Neural progenitor cell (in vitro differentiated cells): Measurements from ENCODE around the gene SATB2. TPM values are rescaled to one million over a fixed set of nuclear protein-coding genes. Genes with fewer than 3 reads are reported as not detected.

Experiments used
- DNase-seq: peaks from one replicate; pipeline ENCODE4 v3.0.0-alpha.2; 2016; ENCODE audit warnings: low spot score
- H2AFZ ChIP-seq: fragments of 200-600 bp; sonication (generic); replicated peaks from 2 replicates; pipeline ENCODE4 v1.6.1; 2016; ENCODE audit warnings: antibody characterized with exemption
- H3F3A ChIP-seq: fragments of 200-600 bp; sonication (generic); 2 replicates; pipeline ENCODE4 v1.6.1; 2016; ENCODE audit warnings: antibody characterized with exemption, low read depth
- H3K27ac ChIP-seq: fragments of 200-600 bp; sonication (generic); 2 replicates; pipeline ENCODE4 v1.5.1; 2016; ENCODE audit warnings: mild to moderate bottlenecking
- H3K27me3 ChIP-seq: fragments of 200-600 bp; sonication (generic); 2 replicates; pipeline ENCODE4 v1.6.1; 2016; ENCODE audit warnings: mild to moderate bottlenecking, moderate library complexity
- H3K36me3 ChIP-seq: fragments of 200-600 bp; sonication (generic); 2 replicates; pipeline ENCODE4 v1.5.1; 2016
- H3K4me1 ChIP-seq: fragments of 200-600 bp; sonication (generic); 2 replicates; pipeline ENCODE4 v1.6.1; 2016; ENCODE audit warnings: mixed run types
- H3K4me2 ChIP-seq: fragments of 200-600 bp; sonication (generic); 2 replicates; pipeline ENCODE4 v1.6.1; 2016
- H3K4me3 ChIP-seq: fragments of 200-600 bp; sonication (generic); 2 replicates; pipeline ENCODE4 v1.5.1; 2016
- H3K79me2 ChIP-seq: fragments of 200-600 bp; sonication (generic); 2 replicates; pipeline ENCODE4 v1.6.1; 2016; ENCODE audit warnings: low read depth
- H3K9ac ChIP-seq: fragments of 200-600 bp; sonication (generic); 2 replicates; pipeline ENCODE4 v1.6.1; 2016
- H3K9me3 ChIP-seq: fragments of 200-600 bp; sonication (generic); 2 replicates; pipeline ENCODE4 v1.5.1; 2016; ENCODE audit warnings: low read depth
- H4K20me1 ChIP-seq: fragments of 200-600 bp; sonication (generic); 2 replicates; pipeline ENCODE4 v1.6.1; 2016; ENCODE audit warnings: low read depth
- H3K27ac Mint-ChIP-seq: 3 replicates; pipeline ENCODE4 v1.8.0; 2021; ENCODE audit warnings: mixed read lengths
- H3K27me3 Mint-ChIP-seq: 2 replicates; pipeline ENCODE4 v1.8.0; 2022; ENCODE audit warnings: low read depth, mild to moderate bottlenecking, inconsistent platforms, moderate library complexity, mixed read lengths; ENCODE audit not compliant: insufficient read depth
- H3K36me3 Mint-ChIP-seq: 3 replicates; pipeline ENCODE4 v1.8.0; 2021; ENCODE audit warnings: mixed read lengths
- H3K4me1 Mint-ChIP-seq: 3 replicates; pipeline ENCODE4 v1.8.0; 2021; ENCODE audit warnings: mixed read lengths
- H3K4me3 Mint-ChIP-seq: 3 replicates; pipeline ENCODE4 v1.8.0; 2021; ENCODE audit warnings: mild to moderate bottlenecking, moderate library complexity, mixed read lengths
- H3K9me3 Mint-ChIP-seq: 3 replicates; pipeline ENCODE4 v1.8.0; 2020; ENCODE audit warnings: mixed read lengths
- EZH2 ChIP-seq: fragments of 200-600 bp; sonication (generic); IDR thresholded peaks from 2 replicates; pipeline ENCODE4 v1.6.1; 2017; ENCODE audit warnings: antibody characterized with exemption, mild to moderate bottlenecking, moderate library complexity
- EZH2phosphoT487 ChIP-seq: fragments of 200-600 bp; sonication (generic); IDR thresholded peaks from 2 replicates; pipeline ENCODE4 v1.6.1; 2017; ENCODE audit warnings: antibody characterized with exemption
- total RNA-seq: library from RNA; depleted of rRNA; stranded (reverse); fragments of >200 nt; gene quantifications from 2 replicates; pipeline ENCODE4 v1.2.3, GENCODE V29; 2015; ENCODE audit warnings: low replicate concordance
- TF ChIP-seq, protein P1 (sequence below): fragments of 200-600 bp; sonication (generic); IDR thresholded peaks from 2 replicates; pipeline ENCODE4 v1.5.1; 2017; ENCODE audit warnings: antibody characterized with exemption, mild to moderate bottlenecking

Gene SATB2
- total RNA-seq, 1 donor from 2014 or later: 3.7 TPM

DNA sequence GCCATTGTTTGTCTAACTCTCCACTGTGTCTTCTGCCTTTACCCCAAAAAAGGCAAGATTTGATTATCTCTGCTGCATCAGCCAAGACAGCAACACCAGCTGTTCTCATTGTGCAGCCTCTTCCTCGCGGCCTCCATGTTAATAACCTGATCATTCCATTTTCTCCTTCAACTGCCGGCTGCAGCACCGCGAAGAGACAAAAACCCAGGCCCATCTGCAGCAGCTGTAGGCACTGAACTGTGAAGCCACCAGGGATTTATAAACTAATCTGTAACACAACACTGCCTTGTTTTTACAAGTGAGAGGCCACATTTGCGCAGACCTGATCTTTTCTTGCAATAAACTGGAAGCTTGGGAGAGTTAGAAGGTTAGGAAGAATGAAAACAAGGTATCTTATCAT, 147.8 kb downstream of the SATB2 start:
- no peak overlapping the region for H3K4me3 ChIP-seq
- H3K27ac ChIP-seq: no peak overlapping the region
- peaks cover 3% of the 10 kb centered on the region for H3K27me3 Mint-ChIP-seq

DNA sequence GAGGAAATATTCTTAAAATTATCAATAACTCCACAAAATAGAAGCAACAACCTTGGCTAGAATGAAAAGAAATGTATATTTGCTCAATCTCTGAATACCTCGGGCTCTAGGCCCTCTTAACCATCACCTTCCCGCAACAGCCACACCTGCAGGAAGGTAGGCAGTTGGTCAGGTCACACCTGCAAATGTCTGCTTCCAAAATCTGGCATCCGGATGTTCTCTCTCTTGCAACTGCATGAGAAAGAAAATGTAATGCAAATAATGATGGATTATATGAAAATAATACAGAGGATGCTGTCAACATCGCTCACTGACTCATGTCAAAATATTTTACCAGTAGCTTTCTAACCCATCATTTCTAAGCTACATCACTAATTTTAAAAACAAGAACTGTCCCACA, 148.3 kb downstream of the SATB2 start:
- H3K4me2 ChIP-seq: no peak overlapping the region
- no peaks in the 10 kb centered on the region for H3F3A ChIP-seq
- Mint-ChIP-seq H3K4me1 (peaks cover 29% of the 10 kb centered on the region), H3K4me3 (no peak overlapping the region), H3K27ac (peak overlapping the region; percentile 86), H3K9me3 (no peaks in the 10 kb centered on the region), H3K27me3 (peaks cover 3% of the 10 kb centered on the region), H3K36me3 (no peaks in the 10 kb centered on the region)
- TF ChIP-seq, protein P1, sequence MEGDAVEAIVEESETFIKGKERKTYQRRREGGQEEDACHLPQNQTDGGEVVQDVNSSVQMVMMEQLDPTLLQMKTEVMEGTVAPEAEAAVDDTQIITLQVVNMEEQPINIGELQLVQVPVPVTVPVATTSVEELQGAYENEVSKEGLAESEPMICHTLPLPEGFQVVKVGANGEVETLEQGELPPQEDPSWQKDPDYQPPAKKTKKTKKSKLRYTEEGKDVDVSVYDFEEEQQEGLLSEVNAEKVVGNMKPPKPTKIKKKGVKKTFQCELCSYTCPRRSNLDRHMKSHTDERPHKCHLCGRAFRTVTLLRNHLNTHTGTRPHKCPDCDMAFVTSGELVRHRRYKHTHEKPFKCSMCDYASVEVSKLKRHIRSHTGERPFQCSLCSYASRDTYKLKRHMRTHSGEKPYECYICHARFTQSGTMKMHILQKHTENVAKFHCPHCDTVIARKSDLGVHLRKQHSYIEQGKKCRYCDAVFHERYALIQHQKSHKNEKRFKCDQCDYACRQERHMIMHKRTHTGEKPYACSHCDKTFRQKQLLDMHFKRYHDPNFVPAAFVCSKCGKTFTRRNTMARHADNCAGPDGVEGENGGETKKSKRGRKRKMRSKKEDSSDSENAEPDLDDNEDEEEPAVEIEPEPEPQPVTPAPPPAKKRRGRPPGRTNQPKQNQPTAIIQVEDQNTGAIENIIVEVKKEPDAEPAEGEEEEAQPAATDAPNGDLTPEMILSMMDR: no peak
- TF ChIP-seq EZH2: no peak
- no peak for TF ChIP-seq EZH2phosphoT487
- H3K9me3 ChIP-seq: no peaks in the 10 kb centered on the region
- H3K9ac ChIP-seq: no peak overlapping the region
- no peaks in the 10 kb centered on the region for H3K27me3 ChIP-seq
- peaks cover 5% of the 10 kb centered on the region for H3K4me1 ChIP-seq
- no peak overlapping the region for H3K4me3 ChIP-seq
- no peak overlapping the region for H3K27ac ChIP-seq
- H3K79me2 ChIP-seq: no peaks in the 10 kb centered on the region
- no peak for DNase-seq
- peaks cover 4% of the 10 kb centered on the region for H4K20me1 ChIP-seq
- no peak overlapping the region for H2AFZ ChIP-seq
- H3K36me3 ChIP-seq: no peaks in the 10 kb centered on the region

More for the DNA sequence above, 147.8 kb downstream of the SATB2 start:
- Mint-ChIP-seq H3K4me1 (peaks cover 29% of the 10 kb centered on the region), H3K4me3 (no peak overlapping the region), H3K9me3 (no peaks in the 10 kb centered on the region), H3K27ac (peak overlapping the region; percentile 86), H3K36me3 (no peaks in the 10 kb centered on the region)
- H3K9me3 ChIP-seq: no peaks in the 10 kb centered on the region
- TF ChIP-seq EZH2phosphoT487 (no peak), EZH2 (no peak)
- TF ChIP-seq, protein P1: no peak
- H3K27me3 ChIP-seq: no peaks in the 10 kb centered on the region
- no peak overlapping the region for H3K9ac ChIP-seq
- DNase-seq: peak; percentile 68
- peaks cover 5% of the 10 kb centered on the region for H3K4me1 ChIP-seq
- H3F3A ChIP-seq: no peaks in the 10 kb centered on the region
- H3K4me2 ChIP-seq: peak overlapping the region; percentile 24
- H2AFZ ChIP-seq: no peak overlapping the region
- H4K20me1 ChIP-seq: peaks cover 4% of the 10 kb centered on the region
- H3K36me3 ChIP-seq: no peaks in the 10 kb centered on the region
- H3K79me2 ChIP-seq: no peaks in the 10 kb centered on the region

DNA sequence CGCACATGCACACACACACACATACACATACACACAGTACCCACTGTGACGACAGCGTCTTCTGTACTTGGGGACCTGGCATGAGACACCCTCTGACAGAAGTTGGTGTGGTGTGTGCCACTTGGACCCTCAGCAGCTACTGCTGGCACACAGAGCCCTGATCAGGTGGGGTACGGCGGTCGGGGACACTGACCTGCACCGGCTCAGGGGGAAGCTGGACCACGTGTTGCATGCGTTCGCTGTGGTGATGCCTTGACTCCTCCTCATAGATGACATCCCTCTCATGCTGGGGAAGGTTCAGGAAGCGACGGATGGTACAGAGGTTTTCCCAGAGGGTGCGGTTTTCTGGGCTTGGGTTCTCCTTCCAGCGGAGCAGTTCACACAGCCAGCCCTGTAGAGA, 149.2 kb downstream of the SATB2 start:
- H3K4me1 ChIP-seq: peaks cover 5% of the 10 kb centered on the region
- no peak overlapping the region for H3K27ac Mint-ChIP-seq
- H4K20me1 ChIP-seq: peaks cover 4% of the 10 kb centered on the region
- no peak overlapping the region for H3K4me3 ChIP-seq
- no peak overlapping the region for H2AFZ ChIP-seq
- H3K36me3 Mint-ChIP-seq: no peaks in the 10 kb centered on the region
- H3K27me3 Mint-ChIP-seq: peaks cover 3% of the 10 kb centered on the region
- no peak for DNase-seq
- no peak overlapping the region for H3K27ac ChIP-seq
- no peaks in the 10 kb centered on the region for H3K79me2 ChIP-seq
- no peak overlapping the region for H3K4me2 ChIP-seq
- H3K36me3 ChIP-seq: no peaks in the 10 kb centered on the region
- no peaks in the 10 kb centered on the region for H3F3A ChIP-seq
- no peaks in the 10 kb centered on the region for H3K27me3 ChIP-seq
- no peak overlapping the region for H3K4me3 Mint-ChIP-seq
- no peaks in the 10 kb centered on the region for H3K9me3 Mint-ChIP-seq
- H3K4me1 Mint-ChIP-seq: peaks cover 29% of the 10 kb centered on the region
- TF ChIP-seq, protein P1: no peak
- TF ChIP-seq EZH2: no peak
- H3K9ac ChIP-seq: no peak overlapping the region
- H3K9me3 ChIP-seq: no peaks in the 10 kb centered on the region

DNA sequence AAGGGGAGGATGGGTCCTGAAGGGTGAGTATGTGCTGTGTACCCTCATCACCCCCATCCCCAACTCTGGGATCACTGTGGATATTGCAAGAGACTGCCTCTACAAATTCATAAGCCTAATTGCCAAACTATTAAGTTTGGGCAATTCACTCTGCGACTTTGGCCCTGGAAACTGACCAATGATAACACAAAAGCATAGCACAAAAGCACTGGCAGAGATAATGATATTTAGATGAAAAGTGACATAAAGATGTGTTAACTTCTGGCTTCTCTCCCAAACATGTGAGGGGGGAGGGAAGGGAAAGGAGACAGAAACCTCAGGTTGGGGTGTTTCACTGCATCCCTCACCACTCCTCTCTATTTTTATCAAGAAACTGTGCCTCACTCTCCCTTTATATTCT, 150.3 kb downstream of the SATB2 start:
- H3K9me3 Mint-ChIP-seq: no peaks in the 10 kb centered on the region

More for the DNA sequence above, 150.3 kb downstream of the SATB2 start:
- Mint-ChIP-seq H3K36me3 (peaks cover 2% of the 10 kb centered on the region), H3K27ac (no peak overlapping the region), H3K4me3 (no peak overlapping the region), H3K4me1 (peaks cover 33% of the 10 kb centered on the region), H3K27me3 (peaks cover 3% of the 10 kb centered on the region)
- no peaks in the 10 kb centered on the region for H3K79me2 ChIP-seq
- H3K9me3 ChIP-seq: no peaks in the 10 kb centered on the region
- no peaks in the 10 kb centered on the region for H3K27me3 ChIP-seq
- no peaks in the 10 kb centered on the region for H4K20me1 ChIP-seq
- no peaks in the 10 kb centered on the region for H3F3A ChIP-seq
- no peak overlapping the region for H3K27ac ChIP-seq
- H2AFZ ChIP-seq: no peak overlapping the region
- TF ChIP-seq EZH2phosphoT487: no peak
- TF ChIP-seq, protein P1: no peak
- no peak overlapping the region for H3K4me2 ChIP-seq
- H3K4me3 ChIP-seq: no peak overlapping the region
- DNase-seq: no peak
- H3K9ac ChIP-seq: no peak overlapping the region
- no peaks in the 10 kb centered on the region for H3K36me3 ChIP-seq
- peaks cover 5% of the 10 kb centered on the region for H3K4me1 ChIP-seq
